Islet precursor cell (in vitro differentiated cells): ENCODE data around the gene GABBR2.
"Not testable (repeated sequence)": the region's sequence is repeated elsewhere in the genome, so short reads cannot be mapped to it uniquely, and the experiment has no call there.

Source experiments
- DNase-seq: peaks from one replicate; pipeline ENCODE4 v3.0.0-alpha.2; 2018

Gene GABBR2

DNA sequence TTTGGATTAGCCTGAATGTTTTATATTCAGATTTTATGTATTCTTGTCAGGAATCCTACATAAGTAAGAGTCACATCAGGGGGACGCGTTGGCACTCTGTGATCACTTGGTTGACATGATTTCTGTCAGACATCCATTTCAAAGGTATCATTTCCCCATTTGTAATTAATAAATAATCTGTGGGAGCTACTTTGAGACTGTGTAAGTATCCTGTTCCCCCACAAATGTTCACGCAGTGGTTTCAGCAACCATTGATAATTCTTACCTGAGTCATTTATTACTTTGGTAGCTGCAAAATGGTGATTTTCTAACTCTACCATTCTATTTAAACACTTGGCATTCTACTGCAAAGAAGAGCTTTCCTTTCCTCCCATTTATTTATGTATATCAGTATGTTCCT lies 396.4 kb downstream of the GABBR2 start:
- no peak for DNase-seq

DNA sequence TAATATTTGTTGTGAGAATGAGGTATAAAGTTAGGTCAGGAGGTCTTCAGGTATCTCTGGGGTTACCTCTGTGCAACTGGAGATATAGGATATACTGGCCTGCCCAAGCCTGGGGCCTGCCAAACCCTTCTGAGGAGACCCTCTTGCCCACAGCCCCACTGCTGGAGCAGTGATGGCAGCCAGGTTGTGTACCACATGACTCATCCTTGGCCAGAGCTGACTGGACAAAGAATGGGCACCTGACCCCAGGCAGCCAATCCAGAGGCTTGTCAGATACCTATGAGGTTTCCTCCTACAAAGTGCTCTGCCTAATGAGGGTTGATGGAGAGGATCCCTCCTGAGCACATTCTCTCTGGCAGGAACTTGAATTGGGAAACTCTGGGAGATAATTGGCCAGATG lies 397.2 kb downstream of the GABBR2 start:
- no peak for DNase-seq

DNA sequence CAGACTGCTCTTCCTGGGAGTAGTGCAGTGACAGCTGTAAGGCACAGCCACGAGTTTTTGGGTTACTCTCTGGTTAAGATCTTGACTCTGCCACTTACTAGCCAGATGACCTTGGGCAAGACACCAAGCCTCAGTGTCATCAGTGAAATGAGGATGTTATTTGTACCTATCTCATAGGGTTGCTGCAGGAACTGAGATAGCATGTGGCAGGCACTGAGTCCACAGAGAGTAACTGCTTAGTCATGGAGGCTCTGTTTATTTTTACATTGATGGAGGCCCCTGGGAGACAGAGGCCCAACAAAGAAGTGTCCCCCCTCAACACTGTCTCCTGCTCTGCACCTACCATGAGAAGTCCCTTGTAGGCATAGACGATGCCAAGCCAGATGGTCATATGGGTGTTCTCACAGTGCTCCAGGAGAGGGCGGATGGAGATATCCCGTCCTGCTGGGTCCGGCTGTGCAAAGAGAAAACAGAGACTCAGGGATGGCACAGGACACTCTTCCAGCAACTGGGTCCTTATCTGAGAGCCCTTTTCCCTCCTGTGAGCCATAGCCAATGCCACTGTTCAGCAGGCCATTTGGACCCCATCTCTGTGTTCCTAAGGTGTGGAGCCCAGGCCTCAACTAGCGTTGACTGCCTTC lies 397.9 kb downstream of the GABBR2 start:
- no peak for DNase-seq

DNA sequence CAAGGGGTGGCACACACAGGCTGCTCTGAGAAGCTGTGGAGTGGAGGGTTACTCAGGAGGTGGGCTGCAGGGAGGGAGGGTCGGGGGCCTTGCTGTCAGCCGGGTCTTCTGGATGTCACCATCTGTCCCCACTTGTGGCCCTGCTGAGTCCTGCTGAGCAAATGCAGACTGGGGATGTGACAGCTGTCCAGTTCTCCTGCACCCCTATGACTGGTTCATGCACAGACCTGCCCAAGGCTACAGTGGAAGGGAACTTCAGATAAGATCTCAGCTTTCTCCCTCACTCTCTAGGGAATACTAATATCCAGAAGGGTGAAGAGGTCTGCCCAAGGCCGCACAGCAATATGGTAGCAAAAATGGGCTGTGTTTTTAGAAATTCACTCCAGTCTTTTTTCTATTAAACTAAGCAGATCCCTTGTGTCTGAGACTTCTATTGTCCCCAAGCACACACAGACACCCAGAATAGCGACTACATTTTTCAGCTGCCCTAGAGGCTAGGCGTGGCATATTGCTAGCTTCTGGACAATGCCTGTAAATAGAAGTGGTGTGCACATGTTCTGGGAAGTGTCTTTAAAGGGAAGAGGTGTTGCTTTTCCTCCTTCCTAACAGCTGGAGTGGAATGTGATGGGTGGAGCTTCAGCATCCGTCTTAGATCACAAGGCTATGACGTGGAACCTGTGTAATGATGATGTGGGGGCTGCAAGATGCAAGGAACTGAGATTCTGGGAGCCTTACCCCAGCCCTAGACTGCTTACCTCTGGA lies 402.2 kb downstream of the GABBR2 start:
- no peak for DNase-seq

DNA sequence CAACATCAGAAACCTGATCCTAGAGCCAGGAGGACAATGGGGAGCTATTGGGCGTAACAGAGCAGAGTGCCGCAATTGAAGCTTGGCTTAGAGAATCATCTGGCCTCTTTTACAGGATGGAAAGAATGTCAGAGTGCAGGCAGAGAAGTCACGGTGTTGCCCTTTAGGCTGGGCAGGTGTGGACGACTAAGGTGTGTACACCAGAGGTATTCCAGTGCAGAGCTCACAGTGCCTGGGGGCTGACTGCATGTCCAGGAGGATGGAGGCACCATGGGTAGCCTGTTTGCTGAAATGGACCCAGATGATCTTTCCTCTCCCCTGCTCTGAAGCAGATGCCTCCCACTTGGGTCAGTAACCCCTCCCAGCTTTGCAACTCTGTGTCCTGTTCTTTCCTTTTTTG lies 404.4 kb downstream of the GABBR2 start:
- DNase-seq, result no peak

DNA sequence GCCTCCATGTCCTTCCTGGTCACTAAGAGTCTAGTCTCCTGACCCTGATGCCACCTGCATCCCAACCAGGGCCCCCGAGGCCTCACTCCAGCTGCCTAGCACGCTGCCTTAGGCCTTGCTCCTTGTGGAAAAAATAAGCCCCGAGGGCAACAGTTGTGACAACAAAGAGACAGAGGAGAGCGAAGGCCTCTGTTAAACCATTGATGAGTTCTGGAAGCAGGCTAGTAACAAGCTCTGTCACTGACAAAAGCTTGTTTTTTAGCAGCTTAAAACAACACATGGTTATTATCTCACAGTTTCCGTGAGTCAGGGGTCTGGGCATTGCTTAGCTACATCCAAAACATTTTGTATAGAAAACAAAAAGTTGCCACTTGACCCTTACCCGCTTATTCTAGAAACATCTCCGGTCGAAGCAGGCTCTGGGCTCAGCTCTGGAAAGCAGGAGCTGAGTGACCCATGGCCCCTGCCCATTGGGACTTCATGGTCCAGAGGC lies 405.1 kb downstream of the GABBR2 start:
- no peak for DNase-seq

DNA sequence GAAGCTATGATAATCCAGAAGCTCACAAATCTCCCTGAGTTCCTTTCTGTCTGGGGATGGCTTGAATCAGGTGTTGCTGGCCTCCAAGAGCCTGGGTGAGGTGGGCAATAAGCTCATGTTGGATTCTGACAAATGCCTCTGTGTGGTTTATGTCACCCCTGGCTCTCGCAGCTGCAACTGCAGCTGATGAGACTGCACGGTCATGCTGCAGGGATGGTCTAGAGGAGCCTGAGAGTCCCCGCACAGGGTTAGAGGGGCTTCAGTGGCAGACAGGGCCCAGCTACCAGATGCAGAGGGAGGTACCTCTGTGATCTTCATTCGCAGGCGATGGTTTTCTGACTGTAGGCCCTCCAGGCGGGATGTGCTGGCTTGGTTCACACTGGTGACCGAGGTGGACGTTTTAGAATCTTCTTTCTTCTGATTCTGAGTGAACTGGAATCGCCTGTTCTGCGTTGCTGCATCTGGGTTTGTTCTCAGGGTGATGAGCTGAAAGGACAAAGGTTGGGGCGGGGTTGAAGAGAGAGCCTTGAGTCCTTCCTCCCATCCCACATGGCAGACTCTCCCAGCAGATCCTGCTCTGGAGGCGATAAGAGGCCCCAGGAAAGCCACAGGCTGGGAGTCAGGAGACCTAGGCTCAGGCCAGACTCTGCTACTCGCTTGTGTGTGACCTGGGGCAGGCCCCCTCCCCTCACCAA lies 405.6 kb downstream of the GABBR2 start:
- no peak for DNase-seq

DNA sequence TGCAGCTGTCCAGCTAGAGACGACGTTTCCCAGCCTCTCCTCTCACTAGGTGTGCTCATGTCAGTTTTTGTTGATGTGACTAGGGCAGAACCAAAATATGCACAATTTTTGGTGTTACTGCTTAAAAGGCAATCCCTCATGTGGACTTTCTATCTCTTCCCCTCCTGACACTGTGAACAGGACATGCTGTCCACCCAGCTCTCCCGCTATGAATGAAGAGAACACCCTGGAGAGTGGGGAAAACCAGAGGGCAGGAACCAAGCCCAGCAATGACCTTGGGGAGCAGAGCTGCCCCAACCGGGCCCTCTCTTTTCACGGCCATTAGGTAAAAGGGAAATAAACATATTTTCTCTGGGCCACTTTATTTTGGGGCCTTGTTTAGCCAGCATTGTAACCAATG lies 406.6 kb downstream of the GABBR2 start:
- DNase-seq, result no peak

DNA sequence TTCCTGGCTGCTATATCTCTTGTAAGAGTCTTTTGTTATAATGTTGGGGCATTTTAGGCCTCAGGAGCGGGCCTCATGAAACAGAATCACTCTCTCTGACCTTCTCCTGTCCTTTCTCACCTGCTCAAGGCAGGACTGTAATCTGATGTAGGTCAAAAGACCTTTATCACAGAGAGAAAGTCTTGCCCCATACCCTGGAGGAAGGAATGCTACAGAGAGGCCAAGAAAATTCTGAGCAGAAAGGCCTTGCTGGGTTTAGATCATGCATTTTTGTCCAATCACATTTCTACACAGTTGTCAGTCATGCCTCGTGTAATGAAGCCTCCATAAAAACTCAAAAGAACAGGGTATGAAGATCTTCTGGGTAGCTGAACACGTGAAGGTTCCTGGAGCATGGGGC lies 408.1 kb downstream of the GABBR2 start:
- no peak for DNase-seq

DNA sequence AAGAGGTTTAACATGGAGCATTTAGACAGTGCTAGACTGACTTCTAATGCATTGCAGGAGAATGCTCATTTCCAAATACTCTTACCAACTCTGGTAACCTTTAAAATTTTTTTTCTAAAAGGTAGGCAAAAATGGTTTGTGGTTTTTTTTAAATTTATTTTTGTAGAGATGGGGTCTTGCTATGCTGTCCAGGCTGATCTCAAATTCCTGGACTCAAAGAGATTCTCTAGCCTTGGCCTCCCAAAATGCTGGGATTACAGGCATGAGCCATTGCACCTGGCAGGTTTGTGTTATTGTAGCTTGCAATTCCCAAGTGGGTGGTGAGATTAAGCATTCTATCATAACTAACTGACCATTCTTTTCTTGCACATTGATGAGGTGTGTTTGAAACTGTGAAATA lies 410.3 kb downstream of the GABBR2 start:
- no peak for DNase-seq

DNA sequence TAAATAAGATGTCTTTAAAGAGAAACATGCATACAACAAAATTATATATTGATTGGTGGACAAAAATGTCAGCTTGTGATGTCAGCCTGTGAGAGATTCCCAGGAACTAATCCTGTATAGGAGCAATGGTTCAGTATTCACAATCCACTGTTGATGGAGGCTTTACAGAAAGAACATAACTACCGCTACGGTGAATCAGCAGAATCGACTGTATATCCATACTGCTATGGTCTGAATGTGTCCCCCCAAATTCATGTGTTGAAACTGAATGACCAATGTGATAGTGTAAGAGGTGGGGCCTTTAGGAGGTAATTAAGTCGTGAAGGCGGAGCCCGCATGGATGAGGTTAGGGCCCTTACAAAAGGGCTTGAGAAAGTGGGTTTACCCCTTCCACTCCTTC lies 412.9 kb downstream of the GABBR2 start:
- no peak for DNase-seq

DNA sequence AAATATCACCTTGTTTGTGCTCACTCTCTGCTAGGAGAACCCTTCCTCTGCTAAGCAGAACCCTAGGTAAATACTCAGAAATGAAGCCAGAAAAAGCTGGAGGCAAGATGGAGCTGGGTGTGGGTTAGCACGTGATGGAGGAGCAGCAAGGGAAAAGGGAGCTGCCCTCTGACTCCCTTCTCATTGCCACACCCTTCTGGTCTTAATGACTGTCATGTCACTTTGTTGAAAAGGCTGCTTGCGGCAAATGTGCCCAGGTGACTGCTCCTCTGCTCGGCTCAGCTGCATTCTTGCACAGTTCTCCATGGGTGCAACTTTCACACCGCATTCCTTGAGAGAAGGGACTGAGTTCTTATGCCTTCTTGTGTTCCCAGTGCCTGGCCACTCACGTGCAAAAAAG lies 416.9 kb downstream of the GABBR2 start:
- DNase-seq, result no peak

DNA sequence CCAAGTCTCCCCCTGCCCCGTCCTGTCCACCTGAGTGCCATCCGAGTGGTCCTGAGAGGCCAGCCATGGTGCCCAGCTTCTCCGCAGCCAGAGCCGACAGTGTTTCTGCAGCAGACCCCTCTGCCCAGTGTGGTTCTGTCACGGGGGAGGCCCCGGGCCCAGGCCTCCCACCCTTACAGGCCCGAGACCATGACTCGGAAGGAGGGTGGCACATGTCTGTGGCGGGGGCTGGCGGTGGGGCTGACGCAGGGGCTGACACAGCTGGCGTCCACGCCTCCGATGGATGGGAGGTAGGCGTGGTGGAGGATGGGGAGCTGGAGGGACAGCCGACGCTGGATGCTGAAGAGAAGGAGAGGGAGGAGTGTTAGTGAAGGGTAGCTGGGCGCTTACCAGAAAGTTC lies 418.3 kb downstream of the GABBR2 start:
- no peak for DNase-seq

DNA sequence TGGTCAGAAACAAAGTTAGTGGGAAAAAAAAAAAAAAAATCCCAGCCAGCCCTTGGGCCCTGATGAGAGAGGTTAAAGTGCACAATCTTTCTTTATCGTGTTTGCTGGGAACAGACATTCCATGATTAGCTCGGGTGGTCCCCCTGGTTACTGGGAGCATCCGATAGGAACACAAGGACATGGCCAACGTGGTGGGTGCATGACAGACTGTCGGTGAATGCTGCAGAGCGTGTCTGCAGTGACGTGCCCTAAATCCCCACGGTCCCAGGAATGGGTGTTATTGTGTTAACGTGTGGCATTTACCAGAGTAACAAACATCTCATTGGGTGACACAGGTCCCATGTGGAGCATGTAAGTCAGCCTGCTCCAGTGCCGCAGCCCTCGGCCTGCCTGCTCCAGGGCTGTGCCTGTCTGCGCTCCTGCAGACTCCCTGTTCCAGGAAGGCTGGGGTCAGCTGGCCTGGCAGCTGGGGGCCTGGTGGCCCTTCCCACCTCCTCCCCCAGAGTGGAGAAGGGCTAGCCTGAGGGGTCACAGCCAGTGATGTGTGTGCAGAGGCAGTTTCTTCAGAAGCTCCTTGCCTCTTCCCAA lies 419.0 kb downstream of the GABBR2 start:
- no peak for DNase-seq

DNA sequence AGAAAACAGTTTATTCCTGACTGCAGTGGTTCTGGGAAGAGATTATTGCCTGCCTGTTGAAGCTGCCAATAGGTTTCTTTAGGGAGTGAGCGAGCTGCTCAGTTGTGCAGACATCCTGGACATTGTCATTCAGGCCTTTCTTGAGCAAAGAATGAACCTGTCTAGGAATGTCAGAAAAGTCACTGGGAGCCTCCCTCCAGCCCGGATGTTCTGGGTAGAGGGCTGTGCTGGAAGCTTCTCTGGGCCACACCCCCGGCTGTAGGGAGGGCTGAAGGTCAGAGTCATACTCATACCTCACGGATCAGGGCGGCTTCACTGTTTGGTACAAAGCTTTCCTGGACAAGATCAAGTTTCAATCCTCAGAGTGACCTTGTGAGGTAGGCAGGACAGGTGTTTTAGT lies 419.9 kb downstream of the GABBR2 start:
- DNase-seq, result no peak

DNA sequence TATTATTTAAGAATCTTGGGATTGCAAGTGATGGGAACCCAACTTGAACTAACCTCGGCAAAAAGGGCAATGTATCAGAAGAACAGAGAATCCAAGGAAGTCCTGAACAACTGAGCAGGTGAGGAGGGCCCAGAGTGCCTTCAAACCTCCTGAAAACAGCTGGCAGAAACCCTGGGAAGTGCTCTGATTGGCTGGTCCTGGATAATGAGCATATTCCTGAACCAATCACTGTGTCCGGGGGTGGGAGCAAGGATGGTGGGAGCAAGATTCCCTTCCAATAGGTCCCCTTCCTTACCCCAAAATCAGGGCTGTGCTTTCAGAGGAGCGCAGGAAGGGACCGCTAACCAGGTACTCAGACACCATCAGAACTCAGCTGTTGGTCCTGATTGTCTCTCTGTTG lies 421.4 kb downstream of the GABBR2 start:
- no peak for DNase-seq

DNA sequence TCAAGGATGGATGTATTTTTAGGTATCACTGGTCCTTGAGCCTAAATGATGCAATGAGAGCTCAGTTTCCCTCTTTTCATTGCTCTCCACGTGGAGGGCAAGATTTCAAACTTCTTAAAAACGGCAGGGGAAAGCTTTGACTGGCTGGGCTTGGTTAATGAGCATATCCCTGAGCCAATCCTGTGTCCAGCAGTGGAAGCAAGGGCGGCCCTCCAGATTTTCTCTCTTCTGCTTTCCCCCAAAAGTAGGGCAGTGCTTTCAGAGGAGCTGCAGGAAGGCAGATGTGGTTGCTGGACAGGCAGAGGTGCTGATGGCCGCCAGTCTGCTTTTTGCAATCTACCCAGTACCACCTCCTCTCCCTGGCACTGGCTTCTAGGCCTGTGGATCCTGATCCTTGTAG lies 423.3 kb downstream of the GABBR2 start:
- no peak for DNase-seq

DNA sequence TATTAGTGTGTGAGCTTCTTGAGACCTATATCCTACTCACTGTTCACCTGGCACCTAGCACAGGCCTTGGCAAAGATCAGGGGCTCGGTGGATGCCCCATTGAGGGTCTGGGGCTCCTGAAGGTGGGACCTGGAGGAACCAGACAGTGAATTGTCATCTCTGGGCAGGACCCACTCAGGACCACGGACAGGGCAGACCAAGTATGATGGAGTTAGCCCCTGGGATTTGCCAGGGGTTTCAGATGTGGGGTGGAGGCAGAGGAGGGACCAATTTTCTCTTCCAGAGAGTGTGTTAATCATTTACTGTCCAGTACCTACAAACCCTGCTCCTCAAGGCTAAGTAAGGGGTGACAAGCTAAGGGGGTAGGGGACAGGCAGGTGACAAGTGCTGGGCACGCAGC lies 424.0 kb downstream of the GABBR2 start:
- no peak for DNase-seq

DNA sequence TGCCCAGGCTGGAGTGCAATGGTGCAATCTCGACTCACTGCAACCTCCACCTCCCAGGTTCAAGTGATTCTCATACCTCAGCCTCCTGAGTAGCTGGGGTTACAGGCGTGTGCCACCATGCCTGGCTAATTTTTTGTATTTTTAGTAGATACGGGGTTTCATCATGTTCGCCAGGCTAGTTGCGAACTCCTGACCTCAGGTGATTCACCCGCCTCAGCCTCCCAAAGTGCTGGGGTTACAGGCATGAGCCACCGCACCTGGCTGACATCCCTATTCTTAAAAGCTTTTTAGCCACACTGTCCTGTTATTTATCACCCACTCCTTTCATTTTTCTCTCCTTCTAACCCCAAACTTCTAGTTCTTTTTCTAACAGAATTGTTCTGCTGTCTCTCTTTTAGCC lies 425.6 kb downstream of the GABBR2 start:
- not testable (repeated sequence) for DNase-seq

DNA sequence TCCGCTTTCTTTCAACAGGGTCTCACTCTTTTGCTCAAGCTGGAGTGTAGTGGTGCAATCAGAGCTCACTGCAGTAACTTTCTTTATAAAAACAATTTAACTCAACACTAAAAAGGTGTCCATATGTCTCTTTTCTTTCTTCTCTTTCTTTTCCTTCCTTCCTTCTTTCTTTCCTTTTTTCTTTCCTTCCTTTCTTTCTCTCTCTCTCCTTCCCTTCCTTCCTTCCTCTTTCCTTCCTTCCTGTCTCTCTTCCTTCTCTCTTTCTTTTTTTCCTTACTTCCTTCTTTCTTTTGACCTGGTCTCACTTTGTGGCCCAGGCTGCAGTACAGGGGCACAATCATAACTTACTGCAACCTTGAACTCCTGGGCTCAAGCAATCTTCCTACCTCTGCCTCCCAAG lies 427.5 kb downstream of the GABBR2 start:
- no peak for DNase-seq

DNA sequence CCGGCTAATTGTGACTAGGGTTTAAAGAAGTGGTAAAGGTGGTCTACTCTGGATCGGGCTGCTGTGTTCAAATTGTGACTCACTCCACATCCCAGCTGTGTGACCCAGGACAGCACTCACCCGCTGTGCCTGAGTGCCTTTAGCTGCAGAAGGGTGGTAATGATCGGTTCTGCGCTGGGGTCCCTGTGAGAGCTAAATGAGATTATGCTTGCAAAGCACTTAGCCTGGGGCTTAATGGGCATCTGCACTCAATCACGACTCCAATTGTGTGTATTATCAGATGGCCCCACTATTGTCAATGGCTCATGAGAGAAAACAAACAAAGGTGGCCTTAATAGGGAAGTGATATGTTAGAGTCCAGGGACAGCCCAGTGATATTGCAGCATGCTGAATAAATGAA lies 428.2 kb downstream of the GABBR2 start:
- peak; percentile 88 for DNase-seq

DNA sequence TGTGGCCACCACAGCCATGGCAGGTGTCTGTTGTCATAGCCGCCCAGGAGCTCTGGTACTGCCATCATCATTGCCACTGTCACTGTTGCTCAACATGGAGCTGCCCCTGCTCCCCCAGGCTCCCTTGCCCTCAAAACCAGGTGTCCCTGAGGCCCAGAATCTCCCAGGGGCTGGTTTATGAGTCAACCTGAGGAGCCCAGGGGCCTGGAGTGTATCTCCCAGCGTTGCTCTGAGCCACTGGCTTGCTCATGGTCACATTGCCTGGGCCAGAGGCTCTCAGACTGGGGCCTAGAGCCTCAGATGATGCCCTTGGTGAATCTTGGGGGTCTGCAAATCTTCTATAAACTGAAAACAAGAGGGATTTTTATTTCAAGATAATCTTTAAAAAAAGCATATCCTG lies 428.6 kb downstream of the GABBR2 start:
- DNase-seq, result peak; percentile 58

DNA sequence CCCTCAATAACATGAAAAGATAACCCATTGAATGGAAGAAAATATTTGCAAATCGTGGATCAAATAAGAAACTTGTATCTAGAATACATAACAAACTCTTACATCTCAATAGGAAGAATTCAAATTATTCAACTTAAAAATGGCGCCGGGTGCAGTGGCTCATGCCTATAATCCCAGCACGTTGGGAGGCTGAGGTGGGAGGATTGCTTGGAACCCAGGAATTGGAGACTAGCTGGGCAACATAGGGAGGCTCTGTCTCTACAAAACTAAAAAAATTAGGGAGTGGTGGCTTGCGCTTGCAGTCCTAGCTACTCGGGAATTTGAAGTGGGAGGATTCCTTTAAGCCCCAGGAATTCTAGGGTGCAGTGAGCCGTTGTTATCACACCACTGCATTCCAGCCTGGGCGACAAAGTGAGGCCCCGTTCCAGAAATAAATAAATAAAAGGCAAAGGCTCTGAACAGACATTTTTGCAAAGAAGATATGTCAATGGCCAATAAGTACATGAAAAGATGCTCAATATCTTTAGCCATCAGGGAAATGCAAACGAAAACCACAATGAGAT lies 431.7 kb downstream of the GABBR2 start:
- no peak for DNase-seq
